Mammary epithelial cell (primary cell): ENCODE data around the gene ARHGAP15.

Experiments
- CTCF ChIP-seq, 2 donors: IDR thresholded peaks in 1 of 2; conservative IDR thresholded peaks in 1 of 2; 2 replicates each; pipeline ENCODE4 v1.5.1; 2011 to 2012; ENCODE audit warnings: inconsistent platforms in 2 of 2, low read length in 2 of 2, mild to moderate bottlenecking in 2 of 2, control low read depth in 1 of 2, low read depth in 1 of 2; ENCODE audit not compliant: insufficient read depth in 1 of 2; ENCODE audit errors: extremely low read depth in 1 of 2
- EZH2 ChIP-seq: IDR thresholded peaks from 2 replicates; pipeline ENCODE4 v1.6.1; 2012; ENCODE audit warnings: low read length, inconsistent platforms, borderline replicate concordance

GRCh38 chr2:143720095-143720664 lies 591.0 kb downstream of the ARHGAP15 start:
- TF ChIP-seq EZH2 (no peak), CTCF (conservative IDR thresholded peaks at IDR 0.05 in 1 of 2, IDR thresholded peaks at IDR 0.05 in 1 of 2; ENCODE audit: extremely low read depth in 1 of 2, insufficient read depth in 1 of 2, low read depth in 1 of 2, low read length in 2 of 2) (no peak)
